HEK293T (cell line): ENCODE measurements around the gene EXOSC7.

ENCODE experiments used
- ARNT ChIP-seq: fragments of 450-650 bp; IDR thresholded peaks from 2 replicates; pipeline ENCODE4 v1.6.1; 2017; ENCODE audit warnings: mild to moderate bottlenecking
- BHLHE40 ChIP-seq: fragments of 450-650 bp; IDR thresholded peaks from 2 replicates; pipeline ENCODE4 v1.6.1; 2016; ENCODE audit warnings: mild to moderate bottlenecking, moderate library complexity, borderline replicate concordance
- ELF4 ChIP-seq: fragments of 450-650 bp; IDR thresholded peaks from 2 replicates; pipeline ENCODE4 v1.6.1; 2017; ENCODE audit warnings: antibody characterized with exemption
- FOXA1 ChIP-seq: fragments of 450-650 bp; IDR thresholded peaks from 2 replicates; pipeline ENCODE4 v1.6.1; 2016; ENCODE audit warnings: mild to moderate bottlenecking
- FOXK2 ChIP-seq: fragments of 450-650 bp; IDR thresholded peaks from 2 replicates; pipeline ENCODE4 v1.6.1; 2016; ENCODE audit warnings: mild to moderate bottlenecking
- FOXM1 ChIP-seq: fragments of 450-650 bp; IDR thresholded peaks from 2 replicates; pipeline ENCODE4 v1.6.1; 2017; ENCODE audit warnings: mild to moderate bottlenecking, borderline replicate concordance
- L3MBTL2 ChIP-seq: fragments of 450-650 bp; conservative IDR thresholded peaks from 2 replicates; pipeline ENCODE4 v1.6.1; 2016; ENCODE audit warnings: mild to moderate bottlenecking
- SP1 ChIP-seq: fragments of 450-650 bp; IDR thresholded peaks from 2 replicates; pipeline ENCODE4 v1.6.1; 2017
- SUZ12 ChIP-seq: fragments of 450-650 bp; IDR thresholded peaks from 2 replicates; pipeline ENCODE4 v1.6.1; 2016; ENCODE audit warnings: mild to moderate bottlenecking
- TARDBP ChIP-seq: fragments of 450-650 bp; IDR thresholded peaks from 2 replicates; pipeline ENCODE4 v1.6.1; 2016
- ZNF384 ChIP-seq: fragments of 450-650 bp; IDR thresholded peaks from 2 replicates; pipeline ENCODE4 v1.6.1; 2016
- TF ChIP-seq, protein P1 (sequence below): fragments of 450-650 bp; IDR thresholded peaks from 2 replicates; pipeline ENCODE4 v1.6.1; 2016

DNA sequence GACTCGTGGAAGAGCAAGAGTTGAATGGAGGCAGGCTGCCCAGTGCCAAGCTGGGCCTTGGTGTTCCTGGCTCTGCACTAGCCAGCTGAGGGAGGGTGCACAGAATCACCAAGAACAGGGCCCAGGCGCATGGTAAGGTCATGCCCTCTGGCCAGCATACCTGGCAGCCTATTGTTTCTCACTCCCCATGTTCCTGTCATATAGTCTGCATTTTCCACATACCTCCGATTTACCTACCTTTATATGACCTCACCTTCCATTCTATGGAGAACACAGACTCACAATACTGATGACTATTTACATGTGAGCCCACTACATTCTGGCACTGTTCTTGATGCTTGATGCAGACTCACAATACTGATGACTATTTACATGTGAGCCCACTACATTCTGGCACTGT is 55.5 kb downstream of the EXOSC7 start:
- no peak for TF ChIP-seq FOXM1
- TF ChIP-seq L3MBTL2, result no peak
- TF ChIP-seq SUZ12, result no peak
- TF ChIP-seq ARNT, result no peak
- no peak for TF ChIP-seq BHLHE40
- no peak for TF ChIP-seq FOXA1
- no peak for TF ChIP-seq SP1
- TF ChIP-seq, protein P1, sequence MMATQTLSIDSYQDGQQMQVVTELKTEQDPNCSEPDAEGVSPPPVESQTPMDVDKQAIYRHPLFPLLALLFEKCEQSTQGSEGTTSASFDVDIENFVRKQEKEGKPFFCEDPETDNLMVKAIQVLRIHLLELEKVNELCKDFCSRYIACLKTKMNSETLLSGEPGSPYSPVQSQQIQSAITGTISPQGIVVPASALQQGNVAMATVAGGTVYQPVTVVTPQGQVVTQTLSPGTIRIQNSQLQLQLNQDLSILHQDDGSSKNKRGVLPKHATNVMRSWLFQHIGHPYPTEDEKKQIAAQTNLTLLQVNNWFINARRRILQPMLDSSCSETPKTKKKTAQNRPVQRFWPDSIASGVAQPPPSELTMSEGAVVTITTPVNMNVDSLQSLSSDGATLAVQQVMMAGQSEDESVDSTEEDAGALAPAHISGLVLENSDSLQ, result no peak
- TF ChIP-seq FOXK2, result no peak
- no peak for TF ChIP-seq ELF4
- TF ChIP-seq ZNF384, result no peak
- TF ChIP-seq TARDBP, result no peak
